RWPE2 (cell line): ENCODE results near the gene PPP4R1.
A peak's percentile ranks its signal among the peaks of the same experiment; 100 is the strongest.
"Not testable (repeated sequence)": the region's sequence is repeated elsewhere in the genome, so short reads cannot be mapped to it uniquely, and the experiment has no call there.

ENCODE experiments used
- ATAC-seq: fragments of 200-7000 bp; cut with Tn5 transposase; 3 replicates; pipeline ENCODE4 v1.9.1; 2021; ENCODE audit warnings: low read depth
- DNase-seq: peaks from one replicate; pipeline ENCODE4 v3.0.0-alpha.2; 2020; ENCODE audit warnings: low spot score
- H3K27ac ChIP-seq: fragments of 450-650 bp; 2 replicates; pipeline ENCODE4 v1.5.1; 2017; ENCODE audit warnings: mild to moderate bottlenecking; ENCODE audit not compliant: poor library complexity, severe bottlenecking
- H3K27me3 ChIP-seq: fragments of 250-450 bp; sonication (Bioruptor Pico); 2 replicates; pipeline ENCODE4 v1.5.1; 2021; ENCODE audit warnings: mild to moderate bottlenecking, moderate library complexity; ENCODE audit not compliant: insufficient read depth, poor library complexity, severe bottlenecking
- H3K36me3 ChIP-seq: fragments of 250-450 bp; sonication (Bioruptor Pico); 2 replicates; pipeline ENCODE4 v1.5.1; 2020; ENCODE audit warnings: low read depth, mild to moderate bottlenecking, moderate library complexity
- H3K4me1 ChIP-seq: fragments of 250-450 bp; sonication (Bioruptor Pico); 2 replicates; pipeline ENCODE4 v1.5.1; 2021; ENCODE audit warnings: mild to moderate bottlenecking, moderate library complexity; ENCODE audit not compliant: insufficient read depth, poor library complexity, severe bottlenecking
- H3K4me3 ChIP-seq: fragments of 250-450 bp; sonication (Bioruptor Pico); 2 replicates; pipeline ENCODE4 v1.5.1; 2021; ENCODE audit warnings: mild to moderate bottlenecking, moderate library complexity; ENCODE audit not compliant: severe bottlenecking
- H3K9me3 ChIP-seq: fragments of 250-450 bp; sonication (Bioruptor Pico); 2 replicates; pipeline ENCODE4 v1.5.1; 2021; ENCODE audit warnings: mild to moderate bottlenecking, moderate library complexity; ENCODE audit not compliant: severe bottlenecking
- CTCF ChIP-seq: fragments of 450-650 bp; IDR thresholded peaks from one replicate; pipeline ENCODE4 v1.5.1; 2017; ENCODE audit warnings: mild to moderate bottlenecking, moderate library complexity; ENCODE audit not compliant: poor library complexity, severe bottlenecking

Gene PPP4R1

GRCh38 chr18:9647496-9648323 is 33.4 kb upstream of the PPP4R1 start:
- Histone ChIP-seq H3K4me3 (no peak overlapping the region), H3K36me3 (no peaks in the 10 kb centered on the region), H3K27ac (peak overlapping the region; percentile 93), H3K4me1 (peaks cover 46% of the 10 kb centered on the region), H3K27me3 (no peaks in the 10 kb centered on the region), H3K9me3 (no peaks in the 10 kb centered on the region)
- no peak for TF ChIP-seq CTCF
- ATAC-seq (peak; percentile 29), DNase-seq (no peak)

GRCh38 chr18:9643549-9643948 is 29.2 kb upstream of the PPP4R1 start:
- DNase-seq = no peak
- H3K9me3 ChIP-seq = no peaks in the 10 kb centered on the region
- peaks cover 49% of the 10 kb centered on the region for H3K4me1 ChIP-seq
- H3K36me3 ChIP-seq = no peaks in the 10 kb centered on the region
- TF ChIP-seq CTCF = no peak
- no peak overlapping the region for H3K4me3 ChIP-seq
- H3K27me3 ChIP-seq = no peaks in the 10 kb centered on the region
- peak overlapping the region; percentile 93 for H3K27ac ChIP-seq
- peak; percentile 93 for ATAC-seq

DNA sequence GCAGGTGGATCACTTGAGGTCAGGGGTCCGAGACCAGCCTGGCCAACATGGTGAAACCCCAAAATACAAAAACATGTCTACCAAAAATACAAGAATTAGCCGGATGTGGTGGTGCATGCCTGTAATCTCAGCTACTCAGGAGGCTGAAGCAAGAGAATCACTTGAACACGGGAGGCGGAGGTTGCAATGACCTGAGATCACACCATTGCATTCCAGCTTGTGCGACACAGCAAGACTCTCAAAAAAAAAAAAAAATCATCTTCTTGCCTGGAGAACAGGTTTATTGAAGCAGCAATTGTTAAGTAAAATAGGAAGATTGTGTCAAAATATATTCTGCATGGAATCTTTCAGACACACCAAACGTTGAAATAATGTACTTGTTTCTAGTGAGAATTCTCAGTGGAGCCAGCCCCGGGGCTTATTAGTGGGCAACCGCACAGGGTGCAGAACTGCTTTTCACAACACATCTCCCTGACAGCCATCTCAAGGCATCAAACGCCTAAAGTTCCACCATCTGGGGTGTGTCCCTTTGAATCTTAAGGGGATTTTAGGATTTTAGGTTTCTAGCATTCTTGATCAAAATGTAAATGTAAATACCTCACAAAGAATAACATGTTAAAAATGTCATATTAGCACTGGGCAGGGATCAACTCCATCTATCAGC is 28.6 kb upstream of the PPP4R1 start:
- peaks cover 46% of the 10 kb centered on the region for H3K4me1 ChIP-seq
- DNase-seq (no peak), ATAC-seq (peak; percentile 26; the same call in 1 of the 3 replicates)
- peak overlapping the region; percentile 93 for H3K27ac ChIP-seq
- H3K9me3 ChIP-seq = no peaks in the 10 kb centered on the region
- H3K27me3 ChIP-seq = no peaks in the 10 kb centered on the region
- H3K4me3 ChIP-seq = no peak overlapping the region
- H3K36me3 ChIP-seq = no peaks in the 10 kb centered on the region
- TF ChIP-seq CTCF = no peak

DNA sequence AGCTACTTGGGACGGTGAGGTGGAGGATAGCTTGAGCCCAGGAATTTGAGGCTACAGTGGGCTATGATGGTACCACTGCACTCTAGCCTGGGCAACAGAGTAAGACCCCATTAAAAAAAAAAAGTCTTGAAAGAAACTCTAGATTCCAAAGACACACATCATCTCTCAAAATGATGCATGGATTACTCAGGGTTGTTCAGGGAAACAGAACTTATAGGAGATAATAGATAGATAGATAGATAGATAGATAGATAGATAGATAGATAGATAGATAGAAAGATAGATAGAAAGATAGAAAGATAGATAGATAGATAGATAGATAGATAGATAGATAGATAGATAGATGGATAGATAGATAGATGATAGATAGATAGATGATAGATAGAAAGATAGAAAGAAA is 26.7 kb upstream of the PPP4R1 start:
- H3K4me1 ChIP-seq = peaks cover 39% of the 10 kb centered on the region
- not testable (repeated sequence) for DNase-seq, H3K27me3 ChIP-seq, H3K27ac ChIP-seq, H3K36me3 ChIP-seq, ATAC-seq, H3K9me3 ChIP-seq, H3K4me3 ChIP-seq

DNA sequence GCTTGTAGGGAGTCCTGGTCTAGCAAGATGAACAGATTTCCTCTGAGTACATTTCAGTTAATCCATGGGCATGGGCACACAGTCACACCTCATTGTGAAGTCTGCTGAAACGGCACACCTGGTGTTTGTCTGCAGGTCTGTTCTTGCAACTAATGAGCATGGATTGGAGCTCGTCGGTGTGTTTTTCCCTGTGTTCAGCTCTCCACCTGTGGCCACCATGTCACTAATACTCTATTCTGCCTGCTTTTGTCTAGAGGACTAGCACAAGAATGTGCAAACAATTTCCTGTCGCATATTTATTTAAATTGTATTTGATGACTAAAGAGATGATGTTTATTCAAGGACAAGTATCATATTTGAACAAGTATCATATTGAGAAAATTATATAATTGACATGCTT is 24.5 kb upstream of the PPP4R1 start:
- no peak for TF ChIP-seq CTCF
- H3K36me3 ChIP-seq = no peaks in the 10 kb centered on the region

More for the DNA sequence above, 24.5 kb upstream of the PPP4R1 start:
- Histone ChIP-seq H3K4me1 (peaks cover 28% of the 10 kb centered on the region), H3K27ac (peak overlapping the region; percentile 67), H3K9me3 (no peaks in the 10 kb centered on the region), H3K27me3 (no peaks in the 10 kb centered on the region), H3K4me3 (no peak overlapping the region)
- no peak for DNase-seq
- ATAC-seq = peak; percentile 33
